Measurements from ENCODE around the gene HIKESHI.
"Not testable (repeated sequence)": the region's sequence is repeated elsewhere in the genome, so short reads cannot be mapped to it uniquely, and the experiment has no call there.

The HIKESHI gene

DNA sequence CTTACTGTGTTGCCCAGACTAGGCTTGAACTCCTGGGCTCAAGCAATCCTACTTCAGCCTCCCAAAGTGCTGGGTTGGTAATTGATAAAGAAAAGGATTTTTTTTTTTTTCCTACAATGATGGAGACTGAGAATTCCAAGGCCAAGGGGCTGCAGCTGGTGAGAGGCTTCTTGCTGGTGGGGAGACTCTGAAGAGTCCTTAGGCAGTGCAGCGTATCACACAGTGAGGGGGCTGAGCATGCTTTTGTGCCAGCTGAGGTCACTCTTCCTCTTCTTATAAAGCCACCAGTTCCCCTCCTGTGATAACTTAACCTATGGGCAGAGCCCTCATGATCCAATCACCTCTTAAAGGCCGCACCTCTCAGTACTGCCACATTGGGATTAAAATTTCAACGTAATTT, 44.5 kb downstream of the HIKESHI start:
- TF ChIP-seq POLR2A (IDR thresholded peaks at IDR 0.05; ENCODE audit: extremely low read depth, insufficient read length) (no peak), CTCF (IDR thresholded peaks at IDR 0.05; ENCODE audit: low read depth, low read length) (peak; percentile 4)
- TF ChIP-seq, protein P1, sequence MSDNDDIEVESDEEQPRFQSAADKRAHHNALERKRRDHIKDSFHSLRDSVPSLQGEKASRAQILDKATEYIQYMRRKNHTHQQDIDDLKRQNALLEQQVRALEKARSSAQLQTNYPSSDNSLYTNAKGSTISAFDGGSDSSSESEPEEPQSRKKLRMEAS (IDR thresholded peaks at IDR 0.05; ENCODE audit: low read depth, low read length), result no peak
- peak; percentile 20 for DNase-seq (ENCODE audit: low read depth)

DNA sequence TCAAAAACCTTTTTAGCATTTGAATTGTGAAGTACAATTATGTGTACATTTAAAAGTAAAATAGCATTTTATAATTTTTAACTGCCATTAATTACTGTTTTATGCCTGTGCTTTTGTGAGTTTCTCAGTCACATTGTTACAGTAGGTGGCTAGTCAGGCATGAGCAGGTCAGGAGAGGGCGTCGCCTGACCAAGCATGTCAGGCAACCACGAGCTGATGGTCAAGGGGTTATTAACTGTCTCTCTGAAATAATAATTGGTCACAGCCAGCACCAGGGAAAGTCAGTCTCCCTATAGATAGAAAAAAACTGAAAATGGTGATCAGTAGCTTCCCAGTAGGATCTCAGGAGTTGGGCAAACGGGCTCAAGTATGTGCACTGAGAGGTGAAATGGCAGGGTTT, 53.2 kb downstream of the HIKESHI start:
- DNase-seq (ENCODE audit: low read depth), result no peak
- no peak for TF ChIP-seq MYC (IDR thresholded peaks at IDR 0.05; ENCODE audit: low read depth, low read length)
- TF ChIP-seq, protein P1 (IDR thresholded peaks at IDR 0.05; ENCODE audit: low read depth, low read length), result no peak
- TF ChIP-seq CTCF (IDR thresholded peaks at IDR 0.05; ENCODE audit: low read depth, low read length), result no peak
- no peak for TF ChIP-seq POLR2A (IDR thresholded peaks at IDR 0.05; ENCODE audit: extremely low read depth, insufficient read length)
- no peak overlapping the region for H3K4me3 ChIP-seq (ENCODE audit: low read depth, low read length)

More for the DNA sequence above, 44.5 kb downstream of the HIKESHI start:
- H3K4me3 ChIP-seq (ENCODE audit: low read depth, low read length), result no peak overlapping the region

GRCh38 chr11:86357412-86357811, 55.4 kb downstream of the HIKESHI start:
- H3K4me3 ChIP-seq (ENCODE audit: low read depth, low read length); DNase-seq (ENCODE audit: low read depth): not testable (repeated sequence)

DNA sequence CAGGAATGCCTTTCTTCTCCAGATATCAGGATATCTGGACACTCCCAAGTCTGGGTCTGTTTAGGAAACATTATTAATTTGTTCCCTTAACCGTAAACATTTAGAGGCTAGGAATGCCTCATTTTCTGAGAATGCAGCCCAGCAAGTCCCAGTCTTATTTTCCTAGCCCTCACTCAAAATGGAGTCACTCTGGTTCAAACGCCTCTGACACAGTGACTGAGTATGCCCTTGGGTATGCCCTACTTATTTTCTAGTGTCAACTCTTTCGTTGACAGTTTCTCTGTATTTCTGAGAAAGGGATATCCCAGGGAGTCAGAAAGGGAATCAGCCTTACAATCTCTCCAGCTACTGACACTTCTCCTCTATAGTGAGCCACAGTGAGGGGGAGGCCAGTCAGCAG, 56.7 kb downstream of the HIKESHI start:
- DNase-seq (ENCODE audit: low read depth), result no peak
- TF ChIP-seq MYC (IDR thresholded peaks at IDR 0.05; ENCODE audit: low read depth, low read length) (no peak), POLR2A (IDR thresholded peaks at IDR 0.05; ENCODE audit: extremely low read depth, insufficient read length) (no peak), CTCF (IDR thresholded peaks at IDR 0.05; ENCODE audit: low read depth, low read length) (no peak)
- TF ChIP-seq, protein P1 (IDR thresholded peaks at IDR 0.05; ENCODE audit: low read depth, low read length), result no peak
- H3K4me3 ChIP-seq (ENCODE audit: low read depth, low read length), result no peak overlapping the region

GRCh38 chr11:86360775-86361395, 58.8 kb downstream of the HIKESHI start:
- TF ChIP-seq CTCF (IDR thresholded peaks at IDR 0.05; ENCODE audit: low read depth, low read length), result no peak
- TF ChIP-seq MYC (IDR thresholded peaks at IDR 0.05; ENCODE audit: low read depth, low read length), result no peak
- no peak overlapping the region for H3K4me3 ChIP-seq (ENCODE audit: low read depth, low read length)
- DNase-seq (ENCODE audit: low read depth), result no peak

DNA sequence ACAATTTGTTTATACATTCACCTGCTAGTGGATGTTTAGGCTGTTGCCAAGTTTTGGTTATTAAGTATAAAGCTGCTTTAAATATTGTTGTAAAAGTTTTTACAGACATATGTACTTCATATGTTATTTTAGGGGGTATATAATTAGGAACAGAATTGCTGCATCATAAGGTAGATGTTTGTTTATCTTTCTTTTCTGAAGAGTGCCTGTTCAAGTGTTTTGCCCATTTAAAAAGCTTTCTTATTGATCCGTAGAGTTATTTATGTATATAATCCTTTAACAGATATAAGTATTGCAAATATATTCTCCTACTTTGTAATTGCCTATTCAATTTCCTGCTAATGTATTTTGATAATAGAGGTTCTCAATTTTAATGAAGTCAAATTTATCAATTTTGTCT, 61.4 kb downstream of the HIKESHI start:
- H3K4me3 ChIP-seq (ENCODE audit: low read depth, low read length), result no peak overlapping the region
- TF ChIP-seq CTCF (IDR thresholded peaks at IDR 0.05; ENCODE audit: low read depth, low read length) (no peak), MYC (IDR thresholded peaks at IDR 0.05; ENCODE audit: low read depth, low read length) (no peak), POLR2A (IDR thresholded peaks at IDR 0.05; ENCODE audit: extremely low read depth, insufficient read length) (no peak)
- TF ChIP-seq, protein P1 (IDR thresholded peaks at IDR 0.05; ENCODE audit: low read depth, low read length), result no peak
- DNase-seq (ENCODE audit: low read depth), result no peak

Measured in NB4 (cell line).